ENCODE results near the gene FOLR1. TPM values are rescaled to one million over a fixed set of nuclear protein-coding genes. Genes with fewer than 3 reads are reported as not detected.
A peak's percentile ranks its signal among the peaks of the same experiment; 100 is the strongest.

The FOLR1 gene
- total and polyA plus RNA-seq, 9 of the 15 experiments (the other 6 are each of a cell fraction or from before 2014, with no cell fraction given), result 0.22 to 2.3 (median 1.0) TPM

DNA sequence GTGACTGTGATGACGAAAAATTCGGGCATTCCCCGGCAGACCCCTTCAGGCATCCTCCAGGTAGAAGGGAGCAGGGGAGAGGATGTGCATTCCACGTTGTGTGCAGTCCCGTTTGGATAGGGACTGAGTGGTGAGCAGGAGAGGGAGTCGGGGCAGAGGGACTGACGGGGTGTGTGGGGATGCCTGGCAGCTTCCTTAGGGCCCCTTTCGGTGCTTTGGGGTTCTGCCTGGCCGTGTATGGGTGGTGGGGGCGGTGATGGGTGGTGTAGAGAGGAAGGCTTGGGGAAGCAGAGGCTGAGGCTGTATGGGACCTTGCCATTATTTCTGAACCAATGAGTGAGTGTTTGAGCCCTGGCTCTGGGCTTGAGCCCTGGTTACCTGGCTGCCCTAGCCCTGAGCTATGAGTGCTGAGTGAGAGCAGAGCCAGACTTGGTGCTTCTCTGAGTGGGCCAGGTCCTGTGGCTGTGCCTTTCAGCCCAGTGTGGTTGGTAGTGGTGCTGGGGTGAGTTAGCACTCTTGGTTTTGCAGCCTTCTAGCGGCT is 33.5 kb downstream of the FOLR1 start:
- Histone ChIP-seq H2AFZ (ENCODE audit: low read depth, low read length) (no peak overlapping the region), H3K9ac (ENCODE audit: insufficient read depth in 1 of 2, low read depth in 2 of 2, low read length in 2 of 2) (peak overlapping the region; percentile 82 to 89), H3K4me3 (peak overlapping the region; percentile 84), H3K4me1 (replicated peaks in 1 of 2; ENCODE audit: control insufficient read depth in 2 of 2, insufficient read depth in 2 of 2, low read length in 2 of 2) (peaks cover 24 to 64% of the 10 kb centered on the region in 2 experiments), H3K79me2 (ENCODE audit: control insufficient read depth, insufficient read depth, low read length) (peaks cover 27% of the 10 kb centered on the region), H3K27ac (ENCODE audit: extremely low read depth, low read depth, low read length) (peak overlapping the region; percentile 88), H3K36me3 (ENCODE audit: control insufficient read depth, insufficient read depth, low read length) (peaks cover 44% of the 10 kb centered on the region; the same call in 2 of the 3 replicates), H3K4me2 (ENCODE audit: insufficient read depth, low read length) (peak overlapping the region; percentile 88), H3K9me3 (replicated peaks; ENCODE audit: control insufficient read depth, insufficient read depth, low read depth, low read length) (no peaks in the 10 kb centered on the region), H3K27me3 (ENCODE audit: control insufficient read depth in 2 of 2, insufficient read depth in 2 of 2, low read length in 2 of 2) (no peaks in the 10 kb centered on the region), H4K20me1 (replicated peaks; ENCODE audit: control insufficient read depth, insufficient read depth, low read length) (no peaks in the 10 kb centered on the region), H3K9me1 (ENCODE audit: control insufficient read depth, insufficient read depth, low read length) (peaks cover 8% of the 10 kb centered on the region)
- WGBS (ENCODE audit: insufficient coverage, low coverage, missing lambda C conversion rate), result 10% methylated on average over 11 of the region's 11 CpGs
- intact Hi-C loops (cut with micrococcal nuclease), result no loop called here
- DNase-seq (ENCODE audit: extremely low read depth in 1 of 4, low spot score in 3 of 4) (peak in 1 of 4 experiments; percentile 23), ATAC-seq (no peak), FAIRE-seq (peak; percentile 29)
- ChIA-PET CTCF (ENCODE audit: low intra/inter-chr PET ratio) (no interaction called here), POLR2A (interaction anchor here (0.6 to 1.4 kb wide), 5 partner anchors 9 to 208 kb away, joined by 3 to 5 read pairs (median 3); no protein-coding TSS in a partner anchor)
- in situ Hi-C loops (cut with MboI), result no loop called here
- BruUV-seq (replicated peaks), result no TSS peak
- TF ChIP-seq, protein P1, sequence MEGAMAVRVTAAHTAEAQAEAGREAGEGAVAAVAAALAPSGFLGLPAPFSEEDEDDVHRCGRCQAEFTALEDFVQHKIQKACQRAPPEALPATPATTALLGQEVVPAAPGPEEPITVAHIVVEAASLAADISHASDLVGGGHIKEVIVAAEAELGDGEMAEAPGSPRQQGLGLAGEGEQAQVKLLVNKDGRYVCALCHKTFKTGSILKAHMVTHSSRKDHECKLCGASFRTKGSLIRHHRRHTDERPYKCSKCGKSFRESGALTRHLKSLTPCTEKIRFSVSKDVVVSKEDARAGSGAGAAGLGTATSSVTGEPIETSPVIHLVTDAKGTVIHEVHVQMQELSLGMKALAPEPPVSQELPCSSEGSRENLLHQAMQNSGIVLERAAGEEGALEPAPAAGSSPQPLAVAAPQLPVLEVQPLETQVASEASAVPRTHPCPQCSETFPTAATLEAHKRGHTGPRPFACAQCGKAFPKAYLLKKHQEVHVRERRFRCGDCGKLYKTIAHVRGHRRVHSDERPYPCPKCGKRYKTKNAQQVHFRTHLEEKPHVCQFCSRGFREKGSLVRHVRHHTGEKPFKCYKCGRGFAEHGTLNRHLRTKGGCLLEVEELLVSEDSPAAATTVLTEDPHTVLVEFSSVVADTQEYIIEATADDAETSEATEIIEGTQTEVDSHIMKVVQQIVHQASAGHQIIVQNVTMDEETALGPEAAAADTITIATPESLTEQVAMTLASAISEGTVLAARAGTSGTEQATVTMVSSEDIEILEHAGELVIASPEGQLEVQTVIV (CRISPR knock-in tag; IDR thresholded peaks at IDR 0.05; ENCODE audit: borderline replicate concordance), result no peak
- TF ChIP-seq RBFOX2 (IDR thresholded peaks at IDR 0.05; ENCODE audit: low read depth, low read length) (no peak), ZNF445 (CRISPR knock-in tag; IDR thresholded peaks at IDR 0.05; ENCODE audit: low read depth) (no peak), RHOXF2B (CRISPR knock-in tag; conservative IDR thresholded peaks at IDR 0.05) (no peak), ZNF282 (CRISPR knock-in tag; IDR thresholded peaks at IDR 0.05) (no peak), ZFP36 (IDR thresholded peaks at IDR 0.05; ENCODE audit: low read depth, low read length, partially characterized antibody) (no peak), MAFG (tag; conservative IDR thresholded peaks at IDR 0.05) (no peak), KLF10 (CRISPR knock-in tag; IDR thresholded peaks at IDR 0.05) (no peak), BCL6 (CRISPR knock-in tag; IDR thresholded peaks at IDR 0.05) (no peak), HDGF (IDR thresholded peaks at IDR 0.05) (0 out of 2 replicates have a peak, but pooled peaks have one; percentile 22)
- TF ChIP-seq, protein P2, sequence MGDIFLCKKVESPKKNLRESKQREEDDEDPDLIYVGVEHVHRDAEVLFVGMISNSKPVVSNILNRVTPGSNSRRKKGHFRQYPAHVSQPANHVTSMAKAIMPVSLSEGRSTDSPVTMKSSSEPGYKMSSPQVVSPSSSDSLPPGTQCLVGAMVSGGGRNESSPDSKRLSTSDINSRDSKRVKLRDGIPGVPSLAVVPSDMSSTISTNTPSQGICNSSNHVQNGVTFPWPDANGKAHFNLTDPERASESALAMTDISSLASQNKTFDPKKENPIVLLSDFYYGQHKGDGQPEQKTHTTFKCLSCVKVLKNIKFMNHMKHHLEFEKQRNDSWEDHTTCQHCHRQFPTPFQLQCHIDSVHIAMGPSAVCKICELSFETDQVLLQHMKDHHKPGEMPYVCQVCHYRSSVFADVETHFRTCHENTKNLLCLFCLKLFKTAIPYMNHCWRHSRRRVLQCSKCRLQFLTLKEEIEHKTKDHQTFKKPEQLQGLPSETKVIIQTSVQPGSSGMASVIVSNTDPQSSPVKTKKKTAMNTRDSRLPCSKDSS (IDR thresholded peaks at IDR 0.05; ENCODE audit: low read depth, partially characterized antibody), result no peak

All from K562 (cell line).